GM19099 (cell line): ENCODE measurements around the gene KCNB1.

Source experiments
- POLR2A ChIP-seq: IDR thresholded peaks from 3 replicates; pipeline ENCODE4 v1.6.1; 2011; ENCODE audit warnings: low read depth; ENCODE audit not compliant: insufficient read length; ENCODE audit errors: extremely low read depth

Gene KCNB1

DNA sequence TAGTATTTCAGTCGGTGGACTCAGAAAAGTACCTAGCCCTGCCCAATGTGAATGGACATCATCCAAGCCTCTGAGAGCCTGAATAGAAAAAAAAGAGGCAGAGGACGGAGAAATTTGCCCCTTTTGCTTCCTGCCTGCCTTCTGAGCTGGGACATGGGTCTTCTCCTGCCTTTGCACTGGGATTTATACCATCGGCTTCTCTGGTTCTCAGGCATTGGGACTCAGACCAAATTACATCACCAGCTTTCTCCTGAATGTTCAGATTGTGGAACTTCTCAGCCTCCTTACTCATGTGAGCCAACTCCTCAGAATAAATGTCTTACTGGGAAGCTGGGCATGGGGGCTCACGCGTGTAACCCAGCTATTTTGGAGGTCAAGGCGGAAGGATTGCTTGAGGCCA lies 19.8 kb downstream of the KCNB1 start:
- TF ChIP-seq POLR2A: no peak

DNA sequence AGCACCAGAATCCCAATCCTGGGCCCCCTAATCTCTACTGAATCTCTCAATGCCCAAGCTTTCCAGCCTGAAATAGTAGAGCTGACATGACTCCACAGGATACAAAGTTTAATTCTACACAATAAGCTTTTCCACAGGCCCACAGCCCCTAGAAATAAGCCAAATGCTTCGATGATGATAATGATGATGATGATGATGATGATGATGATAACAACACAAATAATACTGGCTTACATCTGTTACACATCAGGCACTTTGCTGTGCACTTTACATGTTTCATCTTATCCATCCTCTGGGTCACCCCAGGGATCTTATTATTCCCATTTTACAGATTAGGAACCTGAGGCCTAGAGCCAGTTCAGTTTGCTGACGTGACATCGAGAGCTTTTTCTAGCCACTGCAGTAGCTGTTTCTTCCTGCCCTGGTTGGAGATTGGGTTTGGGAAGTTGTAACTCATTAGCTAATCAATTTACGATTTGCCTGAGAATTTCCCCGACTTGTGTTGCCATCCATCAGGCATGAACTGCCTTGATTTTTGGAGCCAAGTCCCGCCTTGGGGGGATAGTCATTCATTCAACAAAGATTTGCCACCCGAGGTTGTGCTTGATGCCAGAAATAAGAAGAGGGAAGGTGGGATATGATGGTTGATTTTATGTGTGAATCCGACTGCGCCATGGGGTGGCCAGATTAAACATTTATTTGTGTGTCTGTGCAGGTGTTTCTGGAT lies 20.4 kb downstream of the KCNB1 start:
- TF ChIP-seq POLR2A: no peak

DNA sequence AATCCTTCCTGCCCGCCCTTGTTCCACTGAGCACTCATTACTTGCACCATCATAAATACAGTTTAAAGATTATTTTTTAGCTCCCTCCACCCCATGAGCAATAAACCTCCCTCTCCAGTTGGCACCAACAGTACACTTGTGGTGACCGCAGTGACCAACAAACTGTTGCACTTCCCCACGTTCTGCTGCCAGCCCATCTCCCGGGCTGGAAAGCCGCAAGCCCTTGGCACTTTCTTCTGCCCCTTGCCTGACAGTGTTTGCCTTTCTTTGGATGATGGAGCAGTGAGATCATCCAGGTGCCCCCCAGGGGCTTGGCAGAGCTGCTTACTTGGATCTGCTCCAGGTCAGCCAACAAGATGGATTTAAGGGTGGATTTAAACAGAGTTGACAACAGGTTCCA lies 21.6 kb downstream of the KCNB1 start:
- no peak for TF ChIP-seq POLR2A

DNA sequence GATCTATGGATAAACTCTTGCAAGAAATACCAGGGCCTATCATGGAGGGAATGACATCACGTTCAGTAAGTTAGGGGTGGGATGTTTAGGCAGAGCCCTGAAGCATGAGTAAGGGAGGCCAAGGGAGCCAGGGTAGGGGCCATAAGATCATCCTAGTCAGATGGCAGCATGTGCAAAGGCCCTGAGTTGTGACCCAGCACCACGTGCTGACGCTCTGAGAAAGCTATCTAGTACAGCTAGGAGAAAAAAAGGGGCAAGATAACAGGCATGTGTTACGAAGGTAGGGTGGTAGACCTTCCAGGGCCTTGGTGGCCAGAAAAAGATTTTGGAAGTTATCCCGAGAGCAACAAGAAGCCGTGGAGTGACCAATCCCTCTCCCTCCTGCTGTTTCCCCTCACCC lies 22.3 kb downstream of the KCNB1 start:
- no peak for TF ChIP-seq POLR2A

DNA sequence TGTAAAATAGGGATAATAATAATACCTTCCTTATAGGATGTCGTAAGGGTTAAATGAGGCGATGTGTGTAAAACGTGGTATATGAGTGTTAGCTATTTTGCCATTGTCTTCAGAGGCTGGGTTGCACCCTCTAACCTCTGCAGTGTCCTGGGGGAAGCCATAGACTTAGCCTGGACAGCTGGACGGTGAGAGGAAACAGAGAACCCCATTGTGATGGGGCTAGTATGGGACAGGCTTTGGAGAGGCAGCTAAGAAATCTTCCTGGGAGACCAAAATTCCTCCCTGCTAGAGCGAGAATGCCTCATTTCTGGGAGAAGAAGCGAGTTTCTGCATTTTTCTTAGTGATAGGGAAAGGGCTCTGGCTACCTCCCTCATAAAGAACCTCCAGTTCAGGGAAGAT lies 22.8 kb downstream of the KCNB1 start:
- TF ChIP-seq POLR2A: no peak

DNA sequence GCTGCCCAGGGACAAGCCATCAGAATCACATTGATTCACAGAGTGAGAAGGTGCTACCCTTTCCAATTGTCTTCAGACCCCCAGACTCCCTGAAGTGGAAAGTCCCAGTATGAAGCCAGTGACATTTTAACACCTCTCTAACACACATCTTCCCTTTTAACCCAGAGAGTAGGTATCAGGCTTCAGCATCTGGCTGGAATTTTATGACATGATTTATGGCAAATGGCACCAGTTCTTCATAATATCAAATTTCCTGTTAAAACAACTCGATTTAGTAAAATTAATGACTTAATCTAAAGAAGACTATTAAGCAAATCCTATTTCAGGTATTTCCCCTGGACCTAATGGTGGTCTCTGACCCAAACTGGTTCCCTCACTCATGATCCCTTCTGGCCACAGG lies 25.0 kb downstream of the KCNB1 start:
- no peak for TF ChIP-seq POLR2A

DNA sequence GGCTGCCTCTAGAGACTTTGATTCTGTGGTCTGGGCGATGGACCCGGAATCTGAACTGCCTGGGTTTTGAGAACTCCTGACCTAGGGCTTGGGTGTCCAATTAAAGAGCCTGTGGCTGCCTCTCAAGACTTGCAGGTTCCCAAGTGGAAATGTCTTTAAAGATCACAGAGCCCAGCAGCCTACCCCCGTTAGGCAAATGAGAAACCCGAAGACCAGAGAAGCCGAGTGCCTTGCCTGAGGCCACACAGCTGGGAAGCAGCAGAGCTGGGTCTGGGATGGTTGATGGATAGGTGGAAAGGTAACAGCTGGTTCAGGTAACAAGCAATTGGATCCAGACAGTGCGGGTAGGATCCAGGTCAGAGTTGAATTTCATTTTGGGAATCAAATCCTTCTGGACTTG lies 25.8 kb downstream of the KCNB1 start:
- no peak for TF ChIP-seq POLR2A

DNA sequence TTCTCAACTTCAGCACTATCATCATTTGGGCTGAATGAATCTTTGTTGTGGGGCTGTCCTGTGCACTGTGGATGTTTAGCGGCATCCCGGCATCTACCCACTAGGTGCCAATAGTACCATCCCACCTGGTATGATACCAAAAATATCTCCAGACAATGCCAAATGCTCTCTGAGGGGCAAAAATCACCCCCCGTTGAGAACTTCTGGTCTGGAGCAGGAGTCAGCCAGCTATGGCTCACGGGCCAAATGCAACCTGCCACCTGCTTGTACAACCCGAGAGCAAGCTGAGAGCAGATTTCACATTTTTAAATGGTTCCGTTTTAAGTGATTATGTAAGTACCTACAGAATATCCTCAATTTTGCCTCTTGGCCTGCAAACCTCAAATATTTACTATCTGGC lies 26.8 kb downstream of the KCNB1 start:
- TF ChIP-seq POLR2A: no peak

DNA sequence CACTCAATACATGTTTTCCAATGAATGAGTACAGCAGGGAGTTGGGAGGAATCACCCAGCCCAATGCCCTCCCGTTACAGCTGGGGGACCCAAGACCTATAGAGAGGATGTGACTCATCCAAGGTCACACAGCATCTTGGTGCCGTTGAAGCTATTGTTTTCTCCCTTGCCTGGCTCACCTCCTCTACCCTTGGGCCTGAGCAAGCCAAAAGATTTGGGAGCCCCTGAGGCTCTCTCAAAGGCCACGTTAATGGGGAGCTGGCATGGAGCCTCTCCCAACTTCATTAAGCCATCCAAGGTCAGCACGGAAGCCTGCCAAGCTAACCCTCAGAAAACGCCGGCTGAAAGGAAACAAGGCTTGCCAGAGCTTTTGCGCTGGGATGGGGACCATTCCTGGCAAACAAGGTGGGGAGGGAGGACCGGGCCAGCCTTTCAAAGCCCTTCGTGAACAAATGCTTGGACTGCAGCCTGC lies 30.4 kb downstream of the KCNB1 start:
- TF ChIP-seq POLR2A: no peak

DNA sequence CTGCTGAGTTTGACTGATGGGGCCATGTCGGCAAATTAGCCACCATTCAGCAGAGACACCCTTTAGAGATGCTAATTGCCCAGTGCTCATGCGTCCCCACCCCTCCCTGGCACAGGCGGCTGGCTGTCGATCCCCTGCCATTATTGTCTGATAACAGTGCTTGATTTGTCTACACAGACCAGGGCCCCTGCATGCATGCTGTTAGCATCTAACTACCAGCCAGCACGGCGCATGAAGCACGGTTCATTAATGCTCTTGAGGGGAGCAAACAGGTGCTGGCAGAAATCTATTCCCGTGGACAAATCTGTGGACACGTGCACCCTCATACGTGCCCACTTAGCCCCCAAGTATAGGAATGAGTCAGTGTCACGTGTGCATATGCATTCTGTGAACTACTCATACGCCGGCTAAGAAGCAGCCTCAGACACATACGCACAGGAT lies 32.2 kb downstream of the KCNB1 start:
- no peak for TF ChIP-seq POLR2A

DNA sequence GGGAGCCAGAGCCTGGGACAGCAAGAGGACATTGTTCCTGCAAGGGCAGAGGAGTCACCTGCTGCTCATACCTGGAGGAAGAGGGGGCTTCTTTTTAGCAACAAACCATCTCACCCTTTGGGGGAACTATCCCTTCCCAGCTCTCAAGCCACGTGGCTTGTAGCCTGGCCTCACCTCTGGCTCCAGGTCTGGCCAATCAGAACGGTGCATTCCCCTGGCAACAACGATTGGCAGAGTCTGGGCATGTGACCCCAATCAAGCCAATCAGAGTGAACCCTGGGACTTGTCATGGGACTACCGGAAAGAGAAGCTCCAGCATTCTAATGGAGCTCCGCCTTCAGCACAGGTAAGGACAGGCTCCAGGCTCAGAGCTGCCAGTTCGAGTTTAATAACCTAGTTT lies 33.6 kb downstream of the KCNB1 start:
- no peak for TF ChIP-seq POLR2A

DNA sequence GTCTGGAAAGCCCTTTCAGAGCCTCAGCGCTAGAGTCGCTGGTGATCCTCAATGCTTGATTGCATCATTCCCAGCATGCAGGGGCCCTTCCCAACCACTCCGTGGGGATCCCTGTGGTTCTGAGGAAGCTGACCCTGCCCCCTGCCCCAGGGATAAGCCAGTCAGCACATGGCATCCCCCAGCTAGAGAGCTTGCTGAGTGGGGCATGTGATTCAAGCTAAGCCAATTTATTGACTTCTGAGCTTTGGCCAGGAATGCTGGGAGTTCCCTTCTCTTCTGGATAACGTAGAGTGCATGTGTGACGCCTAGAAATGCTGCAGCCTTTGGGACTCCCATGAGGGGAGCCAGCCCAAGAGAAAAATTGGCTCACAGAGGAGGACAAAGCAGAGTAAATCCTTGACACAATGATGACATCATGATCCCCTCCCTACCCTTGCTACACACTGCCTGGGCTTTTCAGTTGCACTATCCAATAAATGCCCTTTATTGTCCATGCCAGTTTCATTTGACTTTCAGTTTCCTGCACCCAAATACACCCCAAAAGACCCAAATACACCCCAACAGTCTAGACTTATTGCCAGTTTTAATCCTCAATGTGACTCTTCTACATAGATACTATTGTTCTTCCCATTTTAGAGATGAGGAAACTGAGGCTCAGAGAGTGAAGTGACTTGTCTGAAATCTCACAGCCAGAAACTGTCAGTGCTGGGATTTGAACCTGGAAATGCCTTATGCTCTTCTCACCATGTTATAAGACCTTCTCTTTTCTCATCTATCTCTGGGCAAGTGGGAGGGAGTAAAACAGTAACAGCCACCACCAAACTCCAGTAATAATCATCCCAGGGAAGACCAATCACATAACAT lies 34.3 kb downstream of the KCNB1 start:
- no peak for TF ChIP-seq POLR2A

DNA sequence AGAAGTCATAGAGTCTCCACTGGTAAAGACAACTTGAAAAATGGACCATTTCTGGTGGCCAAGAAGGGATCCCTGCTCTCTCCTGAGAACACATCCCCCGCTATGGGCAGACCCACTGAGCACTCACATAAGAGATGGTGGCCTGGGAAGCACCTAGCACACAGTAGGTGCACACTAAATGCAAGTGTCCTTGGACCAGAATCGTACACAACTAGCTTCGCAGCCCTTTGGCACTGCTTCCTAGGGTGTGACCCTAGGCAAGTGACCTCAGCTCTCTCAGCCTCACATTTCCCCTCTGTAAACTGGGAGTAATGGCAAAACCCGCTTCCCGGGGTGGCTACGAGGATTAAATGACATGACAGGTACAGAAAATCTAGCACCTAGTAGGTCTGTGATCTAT lies 35.1 kb downstream of the KCNB1 start:
- TF ChIP-seq POLR2A: no peak

DNA sequence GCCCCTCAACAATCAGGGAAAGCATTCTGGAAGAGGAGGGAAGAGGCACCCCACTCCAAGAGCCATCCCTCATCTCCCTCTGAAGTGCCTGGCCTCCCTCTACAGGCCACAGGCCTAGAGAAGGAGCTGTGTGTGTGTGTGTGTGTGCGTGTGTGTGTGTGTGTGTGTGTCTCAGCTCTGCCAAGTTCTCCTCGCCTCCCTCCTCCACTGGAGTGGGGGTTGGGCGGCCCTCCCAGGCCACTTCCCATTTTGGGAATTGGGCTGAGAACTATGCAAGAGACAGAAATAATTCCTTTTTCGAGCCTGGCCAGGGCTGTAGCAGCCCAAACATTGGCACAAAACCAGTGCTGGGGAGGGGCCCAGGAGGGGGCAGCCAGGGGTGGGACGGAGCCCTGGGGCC lies 35.7 kb downstream of the KCNB1 start:
- no peak for TF ChIP-seq POLR2A

DNA sequence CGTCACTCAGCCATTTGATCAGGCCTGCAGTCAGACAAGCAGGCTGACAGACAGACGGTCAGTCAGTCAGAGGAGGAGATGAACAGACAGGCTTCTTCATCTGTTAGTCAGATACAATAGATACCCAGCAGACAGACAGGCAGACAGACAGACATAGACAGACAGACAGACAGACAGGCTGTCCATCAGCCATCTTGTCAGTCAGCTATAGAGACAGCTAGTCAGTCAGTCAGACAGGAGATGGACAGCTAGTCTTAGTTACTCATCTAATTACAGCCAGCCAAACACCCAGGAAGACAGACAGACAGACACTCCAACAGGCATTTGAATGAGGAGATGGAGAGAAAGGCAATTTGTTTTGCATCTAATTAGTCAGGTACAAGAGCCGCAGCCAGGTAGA lies 36.4 kb downstream of the KCNB1 start:
- no peak for TF ChIP-seq POLR2A

DNA sequence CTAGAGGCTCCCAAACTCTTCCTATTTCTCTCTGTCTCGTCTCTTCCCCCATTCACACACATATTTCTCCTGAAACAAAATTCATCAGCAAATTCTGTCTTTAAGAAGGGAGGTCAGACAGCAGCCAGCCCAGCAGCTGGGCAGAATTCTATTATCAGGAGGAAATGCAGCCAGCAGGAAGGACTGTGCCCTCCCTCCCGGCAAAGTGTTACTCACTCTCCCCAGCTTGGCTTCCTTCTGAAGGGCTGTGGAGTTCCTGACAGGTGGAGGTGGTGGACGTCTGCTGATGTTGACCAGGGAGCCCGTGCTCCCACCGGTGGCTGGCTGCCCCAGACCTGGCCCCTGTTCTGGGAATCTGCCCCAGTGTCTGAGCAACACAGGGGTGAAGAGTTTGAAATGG lies 37.3 kb downstream of the KCNB1 start:
- no peak for TF ChIP-seq POLR2A
